SK-N-DZ (cell line): ENCODE measurements around the gene S100A2.
"Not testable (repeated sequence)": the region's sequence is repeated elsewhere in the genome, so short reads cannot be mapped to it uniquely, and the experiment has no call there.

Source experiments
- DNase-seq: peaks from one replicate; pipeline ENCODE4 v3.0.0-alpha.2; 2015; ENCODE audit warnings: low spot score

S100A2 gene

GRCh38 chr1:153592748-153593147 is 27.1 kb upstream of the S100A2 start:
- no peak for DNase-seq

- no peak for DNase-seq
Measured at GRCh38 chr1:153588482-153588881, 22.8 kb upstream of the S100A2 start.

- not testable (repeated sequence) for DNase-seq
Measured at GRCh38 chr1:153588033-153588432, 22.4 kb upstream of the S100A2 start.

GRCh38 chr1:153587314-153587713 is 21.7 kb upstream of the S100A2 start:
- DNase-seq, result no peak

- no peak for DNase-seq
Measured at GRCh38 chr1:153586347-153586746, 20.7 kb upstream of the S100A2 start.

GRCh38 chr1:153585006-153585405 is 19.4 kb upstream of the S100A2 start:
- DNase-seq, result no peak

GRCh38 chr1:153583976-153584375 is 18.3 kb upstream of the S100A2 start:
- DNase-seq, result no peak

GRCh38 chr1:153583514-153583913 is 17.9 kb upstream of the S100A2 start:
- not testable (repeated sequence) for DNase-seq

GRCh38 chr1:153582836-153583235 is 17.2 kb upstream of the S100A2 start:
- DNase-seq, result not testable (repeated sequence)

- DNase-seq, result no peak
Measured at GRCh38 chr1:153578936-153579335, 13.3 kb upstream of the S100A2 start.

GRCh38 chr1:153578490-153578889 is 12.8 kb upstream of the S100A2 start:
- DNase-seq, result no peak

GRCh38 chr1:153577624-153578051 is 12.0 kb upstream of the S100A2 start:
- DNase-seq, result no peak

GRCh38 chr1:153577138-153577537 is 11.5 kb upstream of the S100A2 start:
- no peak for DNase-seq

- DNase-seq, result not testable (repeated sequence)
Measured at GRCh38 chr1:153575497-153575896, 9.9 kb upstream of the S100A2 start.

GRCh38 chr1:153575081-153575491 is 9.4 kb upstream of the S100A2 start:
- not testable (repeated sequence) for DNase-seq

- DNase-seq, result no peak
Measured at GRCh38 chr1:153573351-153573750, 7.7 kb upstream of the S100A2 start.

- no peak for DNase-seq
Measured at GRCh38 chr1:153572569-153573015, 6.9 kb upstream of the S100A2 start.

- no peak for DNase-seq
Measured at GRCh38 chr1:153571706-153572105, 6.1 kb upstream of the S100A2 start.

GRCh38 chr1:153570874-153571273 is 5.2 kb upstream of the S100A2 start:
- DNase-seq, result no peak

GRCh38 chr1:153569465-153569864 is 3.8 kb upstream of the S100A2 start:
- DNase-seq, result no peak

- DNase-seq, result peak; percentile 89
Measured at GRCh38 chr1:153568367-153569099, 2.9 kb upstream of the S100A2 start.

- no peak for DNase-seq
Measured at GRCh38 chr1:153567621-153568366, 2.1 kb upstream of the S100A2 start.
